Measurements from ENCODE around the gene ATOH8. TPM values are rescaled to one million over a fixed set of nuclear protein-coding genes. Genes with fewer than 3 reads are reported as not detected.
A peak's percentile ranks its signal among the peaks of the same experiment; 100 is the strongest.

ATOH8 gene
- total RNA-seq, 4 donors from 2014 or later: 82.8 to 260 (median 167) TPM

DNA sequence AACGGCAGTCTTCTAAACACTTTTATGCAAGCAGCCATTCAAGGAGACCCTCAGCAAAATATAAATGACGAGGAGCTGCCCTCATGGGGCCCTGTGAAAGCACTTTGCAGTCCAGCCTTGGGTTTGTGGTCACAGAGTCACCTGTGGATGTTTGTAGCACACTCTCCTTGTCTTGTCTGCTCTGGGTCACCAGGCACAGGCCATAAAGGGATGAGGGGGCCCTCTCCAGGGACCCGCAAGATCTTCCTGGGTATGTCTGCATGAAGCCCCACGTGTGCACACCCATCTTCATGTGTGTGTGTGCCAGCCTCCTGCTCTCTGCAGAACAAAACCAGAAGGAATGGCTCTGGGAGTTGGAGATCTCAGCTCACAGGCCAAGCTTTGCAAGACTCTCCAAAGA, 36.2 kb downstream of the ATOH8 start:
- no peaks in the 10 kb centered on the region for H3K27me3 ChIP-seq
- H3K36me3 ChIP-seq: peaks cover 15 to 18% of the 10 kb centered on the region in 2 donors
- H3K4me3 ChIP-seq (replicated peaks in 1 of 3): no peak overlapping the region
- DNase-seq: no peak
- no peaks in the 10 kb centered on the region for H3K9me3 ChIP-seq
- TF ChIP-seq POLR2A (IDR thresholded peaks at IDR 0.05): no peak
- TF ChIP-seq, protein P1, sequence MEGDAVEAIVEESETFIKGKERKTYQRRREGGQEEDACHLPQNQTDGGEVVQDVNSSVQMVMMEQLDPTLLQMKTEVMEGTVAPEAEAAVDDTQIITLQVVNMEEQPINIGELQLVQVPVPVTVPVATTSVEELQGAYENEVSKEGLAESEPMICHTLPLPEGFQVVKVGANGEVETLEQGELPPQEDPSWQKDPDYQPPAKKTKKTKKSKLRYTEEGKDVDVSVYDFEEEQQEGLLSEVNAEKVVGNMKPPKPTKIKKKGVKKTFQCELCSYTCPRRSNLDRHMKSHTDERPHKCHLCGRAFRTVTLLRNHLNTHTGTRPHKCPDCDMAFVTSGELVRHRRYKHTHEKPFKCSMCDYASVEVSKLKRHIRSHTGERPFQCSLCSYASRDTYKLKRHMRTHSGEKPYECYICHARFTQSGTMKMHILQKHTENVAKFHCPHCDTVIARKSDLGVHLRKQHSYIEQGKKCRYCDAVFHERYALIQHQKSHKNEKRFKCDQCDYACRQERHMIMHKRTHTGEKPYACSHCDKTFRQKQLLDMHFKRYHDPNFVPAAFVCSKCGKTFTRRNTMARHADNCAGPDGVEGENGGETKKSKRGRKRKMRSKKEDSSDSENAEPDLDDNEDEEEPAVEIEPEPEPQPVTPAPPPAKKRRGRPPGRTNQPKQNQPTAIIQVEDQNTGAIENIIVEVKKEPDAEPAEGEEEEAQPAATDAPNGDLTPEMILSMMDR (IDR thresholded peaks at IDR 0.05): no peak
- WGBS, 2 donors: 82 to 85% methylated on average over 2 to 4 of the region's 4 CpGs
- intact Hi-C loops (cut with DNase I): no loop called here
- peak overlapping the region in 2 of 3 donors; percentile 27 to 89 for H3K27ac ChIP-seq
- H3K4me1 ChIP-seq: peaks cover 63 to 85% of the 10 kb centered on the region in 2 donors

DNA sequence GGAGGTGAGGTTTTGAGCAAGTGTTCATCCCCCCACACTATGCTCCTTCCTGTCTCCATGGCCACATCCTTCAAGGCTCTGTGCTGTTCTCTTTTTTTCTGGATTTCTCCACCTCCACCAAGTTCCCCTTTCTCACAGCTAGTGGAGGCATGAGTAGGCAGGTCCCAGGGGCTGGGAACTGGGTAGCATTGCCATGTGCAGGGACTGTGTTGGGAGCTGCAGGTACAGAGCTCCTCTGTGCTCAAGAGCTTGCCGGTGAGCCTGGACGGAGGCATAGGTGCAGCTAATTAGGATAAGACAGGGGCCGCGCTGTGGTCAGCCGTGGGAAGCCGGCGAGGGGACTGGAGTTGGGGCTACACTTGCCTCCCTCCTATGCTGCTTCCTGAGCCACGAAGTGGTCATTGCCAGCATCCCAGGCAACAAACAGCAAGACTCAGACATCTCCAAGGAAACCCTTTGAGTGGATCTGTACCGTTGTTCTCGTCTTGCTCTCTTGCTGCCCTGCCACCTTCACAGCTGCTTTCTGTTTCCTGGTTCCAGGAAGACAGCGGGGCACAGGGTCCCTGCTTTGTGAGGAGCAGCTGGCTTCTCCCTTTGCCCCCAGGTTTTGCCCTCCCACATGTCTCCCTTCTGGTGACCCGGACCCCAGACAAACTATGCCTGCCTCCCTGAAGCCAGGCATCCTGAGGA, 36.9 kb downstream of the ATOH8 start:
- Histone ChIP-seq H3K36me3 (peaks cover 15 to 18% of the 10 kb centered on the region in 2 donors), H3K27ac (peak overlapping the region in 2 of 3 donors; percentile 27 to 89), H3K4me1 (peaks cover 57 to 85% of the 10 kb centered on the region in 2 donors), H3K27me3 (no peaks in the 10 kb centered on the region), H3K9me3 (no peaks in the 10 kb centered on the region), H3K4me3 (replicated peaks in 1 of 3) (no peak overlapping the region)
- 81 to 84% methylated on average over 12 of the region's 12 CpGs for WGBS, 2 donors
- DNase-seq: no peak
- TF ChIP-seq, protein P1 (IDR thresholded peaks at IDR 0.05): no peak
- no peak for TF ChIP-seq POLR2A (IDR thresholded peaks at IDR 0.05)
- intact Hi-C loops (cut with DNase I): no loop called here

DNA sequence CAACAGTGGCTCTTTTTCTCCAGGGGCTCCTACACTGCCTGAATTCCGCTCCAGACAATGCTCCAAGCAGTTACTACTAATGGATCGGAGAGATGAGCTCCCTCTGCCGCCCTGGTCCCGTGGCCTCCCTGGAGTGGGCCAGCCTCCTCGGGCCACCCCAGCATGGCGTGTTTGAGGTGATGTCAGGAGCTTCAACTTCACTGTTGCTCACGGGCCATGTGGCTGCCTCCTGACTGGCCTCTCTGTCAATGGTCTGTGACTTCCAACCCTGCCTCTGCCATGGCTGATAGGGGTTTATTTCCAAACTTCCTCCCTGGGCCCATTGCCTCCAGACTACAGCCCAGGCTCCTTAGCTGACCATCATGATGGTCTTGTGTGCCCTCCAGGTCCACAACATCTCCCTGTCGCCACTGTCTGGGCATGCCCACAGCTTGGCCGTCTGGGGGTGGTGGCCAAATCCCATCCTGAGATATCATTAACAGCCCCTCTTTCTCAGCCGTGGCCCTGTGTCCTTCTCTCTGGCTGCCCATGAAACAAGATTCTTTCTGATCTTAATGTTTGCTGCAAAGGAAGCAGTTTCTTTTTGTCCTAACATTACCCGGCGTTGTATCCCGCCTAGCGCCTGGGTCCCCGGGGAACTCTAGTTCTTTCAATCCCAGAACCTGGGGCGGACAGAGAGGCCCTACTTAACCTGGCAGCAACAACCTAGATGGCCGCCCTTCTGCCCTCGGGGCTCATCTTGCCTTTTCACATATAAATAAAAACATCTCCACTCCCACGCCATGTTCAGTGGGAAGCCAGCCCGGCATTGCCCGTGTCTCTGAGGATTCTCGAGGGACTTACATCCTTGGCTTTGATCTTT, 38.1 kb downstream of the ATOH8 start:
- H3K4me1 ChIP-seq: peaks cover 51 to 85% of the 10 kb centered on the region in 2 donors
- WGBS, 2 donors: 80 to 81% methylated on average over 22 of the region's 22 CpGs
- DNase-seq: no peak

DNA sequence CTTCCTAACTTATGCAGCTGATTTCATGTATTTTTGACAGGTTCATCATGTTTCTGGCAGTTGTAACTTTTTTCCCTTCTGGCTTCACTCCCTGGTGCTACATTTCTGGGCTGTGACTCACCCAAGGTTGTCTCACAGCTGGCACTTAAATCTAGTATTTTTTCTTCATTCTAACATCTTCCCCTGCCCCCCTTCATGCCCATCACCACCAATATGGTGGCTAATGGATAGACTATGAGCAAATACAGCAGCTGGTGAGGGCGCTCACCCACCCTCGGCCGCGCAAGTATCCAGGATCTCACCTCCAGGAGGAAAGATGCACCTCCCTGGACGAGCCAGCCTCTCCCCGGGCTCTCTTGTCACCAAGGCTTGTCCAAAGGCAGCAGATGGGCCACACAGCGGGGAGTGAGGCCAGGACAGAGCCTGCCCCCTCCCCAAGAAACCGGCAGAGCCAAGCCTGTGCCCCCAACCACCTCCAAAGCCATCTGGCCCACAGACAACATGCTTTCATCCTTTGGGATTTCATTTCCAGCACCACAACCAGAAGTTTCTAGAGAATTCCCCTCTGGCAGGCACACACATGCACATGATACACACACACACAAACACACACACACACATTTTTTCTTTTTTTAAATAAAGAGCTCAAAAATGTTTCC, 39.1 kb downstream of the ATOH8 start:
- Histone ChIP-seq H3K4me3 (replicated peaks in 1 of 3) (no peak overlapping the region), H3K9me3 (no peaks in the 10 kb centered on the region), H3K27ac (peak overlapping the region; percentile 50 to 89 (median 85)), H3K4me1 (peaks cover 41 to 84% of the 10 kb centered on the region in 2 donors), H3K36me3 (peaks cover 0 to 5% of the 10 kb centered on the region in 2 donors), H3K27me3 (no peaks in the 10 kb centered on the region)
- 73% methylated on average over 8 of the region's 8 CpGs for WGBS, 2 donors
- DNase-seq: no peak
- TF ChIP-seq, protein P1 (IDR thresholded peaks at IDR 0.05): no peak
- TF ChIP-seq POLR2A (IDR thresholded peaks at IDR 0.05): no peak
- intact Hi-C loops (cut with DNase I): no loop called here

More for the DNA sequence above, 38.1 kb downstream of the ATOH8 start:
- intact Hi-C loops (cut with DNase I): no loop called here
- Histone ChIP-seq H3K27ac (peak overlapping the region; percentile 16 to 89 (median 85)), H3K9me3 (no peaks in the 10 kb centered on the region), H3K36me3 (peaks cover 7 to 12% of the 10 kb centered on the region in 2 donors), H3K4me3 (replicated peaks in 1 of 3) (no peak overlapping the region), H3K27me3 (no peaks in the 10 kb centered on the region)
- TF ChIP-seq, protein P1 (IDR thresholded peaks at IDR 0.05): no peak
- TF ChIP-seq POLR2A (IDR thresholded peaks at IDR 0.05): no peak

All from thyroid gland (tissue), 4 donors.